Esophagus squamous epithelium (tissue), 5 donors: ENCODE data around the gene COMT. TPM values are rescaled to one million over a fixed set of nuclear protein-coding genes. Genes with fewer than 3 reads are reported as not detected.

Experiments used
- DNase-seq: peaks from one replicate; lab custom pipeline; 2025; lab: John Stamatoyannopoulos, UW
- H3K27ac ChIP-seq, 4 donors: fragments of 200-600 bp; sonication (generic); one replicate each; pipeline ENCODE4 v1.5.1; 2016 to 2019; ENCODE audit warnings: mild to moderate bottlenecking in 1 of 4
- H3K27me3 ChIP-seq, 4 donors: fragments of 200-600 bp; sonication (generic); 1 replicate in 3 of 4; 2 replicates in 1 of 4; pipeline versions ENCODE4 v1.5.1 to v1.6.0; 2017 to 2021; ENCODE audit warnings: antibody characterized with exemption in 1 of 4
- H3K36me3 ChIP-seq, 3 donors: fragments of 200-600 bp; sonication (generic); one replicate each; pipeline ENCODE4 v1.5.1; 2016 to 2019
- H3K4me1 ChIP-seq, 3 donors: fragments of 200-600 bp; sonication (generic); one replicate each; pipeline ENCODE4 v1.5.1; 2017 to 2019
- H3K4me3 ChIP-seq, 4 donors: fragments of 200-600 bp; sonication (generic); 1 replicate in 3 of 4; 2 replicates in 1 of 4; pipeline ENCODE4 v1.5.1; 2016 to 2019; ENCODE audit warnings: mild to moderate bottlenecking in 2 of 4, moderate library complexity in 1 of 4
- H3K9me3 ChIP-seq, 3 donors: fragments of 200-600 bp; sonication (generic); one replicate each; pipeline ENCODE4 v1.5.1; 2016 to 2019
- CTCF ChIP-seq, 6 experiments: fragments of 450-650 bp in 4 of 6; fragments of 200-600 bp in 2 of 6; sonication (generic) in 2 of 6; IDR thresholded peaks; one replicate each; pipeline ENCODE4 v1.5.1; 2016 to 2019; ENCODE audit warnings: antibody characterized with exemption in 6 of 6, mild to moderate bottlenecking in 4 of 6, moderate library complexity in 4 of 6
- POLR2A ChIP-seq, 4 donors: fragments of 450-650 bp; IDR thresholded peaks; one replicate each; pipeline ENCODE4 v1.6.1; 2017; ENCODE audit warnings: antibody characterized with exemption in 4 of 4, mild to moderate bottlenecking in 4 of 4, moderate library complexity in 3 of 4
- WGBS, 2 donors: methylation state at CpG; one replicate each; pipeline ENCODE4 v1.1.5; 2018; 5-methylcytosine and 5-hydroxymethylcytosine counted together
- intact Hi-C: fragments of 100-400 bp; cut with DNase I; formaldehyde crosslinking; loops from one replicate; pipeline ENCODE4 v1.15.0; 2022
- total RNA-seq, 4 donors: library from RNA; depleted of rRNA; stranded (reverse); fragments of >200 nt; gene quantifications; one replicate each; pipeline ENCODE4 v1.1.0, GENCODE V29; 2016
- donor health status: DM: yes; HTN: yes; CAD: no.

COMT gene
- total RNA-seq, 4 donors from 2014 or later = 210 to 422 (median 234) TPM

DNA sequence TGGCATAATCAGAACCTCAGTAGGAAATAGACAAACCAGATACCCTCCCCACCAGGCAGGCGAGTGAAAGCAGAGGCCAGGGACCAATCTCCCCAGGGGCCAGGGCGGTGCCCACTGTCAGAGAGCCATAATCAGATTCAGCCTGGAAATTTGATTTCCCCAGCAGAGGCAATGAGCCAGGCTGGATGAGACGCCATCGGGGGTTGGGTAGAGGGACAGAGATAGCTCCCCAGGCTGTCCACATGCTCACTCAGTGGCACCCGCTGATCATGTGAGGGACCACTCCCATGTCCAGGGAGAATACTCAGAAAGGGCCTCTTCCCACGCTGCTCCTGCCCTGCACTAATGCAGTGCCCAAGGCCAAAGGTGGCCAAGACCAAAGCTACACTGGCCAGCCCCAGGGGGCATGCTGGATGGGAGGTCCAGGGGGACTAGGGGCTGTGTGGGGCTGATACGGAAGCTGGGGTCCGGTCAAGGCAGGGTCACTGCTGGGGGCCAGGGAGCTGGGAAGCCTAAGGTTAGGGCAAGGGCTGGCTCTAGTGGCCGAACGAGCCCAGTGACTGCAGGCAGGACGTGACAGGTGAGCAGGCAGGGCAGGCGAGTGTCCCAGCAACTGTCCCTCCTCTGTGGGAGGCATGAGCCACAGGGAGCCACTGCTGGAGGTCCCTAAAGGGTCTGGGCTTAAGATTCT is 55.3 kb downstream of the COMT start:
- Histone ChIP-seq H3K27ac (no peak overlapping the region), H3K4me3 (no peak overlapping the region), H3K27me3 (no peaks in the 10 kb centered on the region), H3K9me3 (no peaks in the 10 kb centered on the region), H3K4me1 (peaks cover 0 to 34% (median 16%) of the 10 kb centered on the region in 3 donors), H3K36me3 (no peaks in the 10 kb centered on the region)
- WGBS, 2 donors = 63 to 77% methylated on average over 5 to 10 of the region's 12 CpGs
- TF ChIP-seq POLR2A (IDR thresholded peaks at IDR 0.05) = no peak
- no peak for TF ChIP-seq CTCF (IDR thresholded peaks at IDR 0.05)
- intact Hi-C loops = no loop called here
- DNase-seq = no peak

DNA sequence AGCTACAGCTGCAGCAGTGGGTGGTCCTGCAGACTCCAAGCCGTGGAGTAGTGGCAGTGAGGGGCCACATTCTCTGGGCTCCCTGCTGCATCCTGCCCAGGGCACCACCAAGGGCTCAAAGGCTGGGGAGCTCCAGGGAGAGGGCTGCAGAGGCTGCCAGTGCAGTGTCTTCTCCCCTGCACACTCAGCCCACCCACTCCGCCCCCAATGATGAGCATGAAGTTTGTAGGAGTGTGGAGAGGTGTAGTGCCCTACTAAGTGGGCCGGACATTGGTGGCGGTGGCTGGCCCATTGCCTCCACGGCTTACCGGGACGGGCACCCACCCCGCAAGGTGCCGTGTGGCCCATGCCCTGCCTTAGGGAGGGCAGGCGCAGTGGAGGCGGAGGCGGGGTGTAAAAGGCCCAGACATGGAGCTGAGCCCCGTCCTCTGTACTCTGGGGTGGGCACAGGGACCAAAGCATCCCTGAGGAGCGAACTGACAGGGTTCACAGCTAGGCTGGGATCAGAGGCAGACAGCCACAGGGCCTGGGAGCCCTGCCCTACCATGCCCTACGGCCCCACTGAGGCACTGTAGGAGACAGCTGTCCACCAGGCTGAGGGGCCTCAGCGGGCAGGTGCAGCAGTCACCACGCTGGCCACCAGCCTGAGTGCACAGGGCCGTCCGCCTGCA is 56.1 kb downstream of the COMT start:
- Histone ChIP-seq H3K4me1 (peaks cover 0 to 29% (median 13%) of the 10 kb centered on the region in 3 donors), H3K9me3 (no peaks in the 10 kb centered on the region), H3K27ac (no peak overlapping the region), H3K4me3 (no peak overlapping the region), H3K36me3 (no peaks in the 10 kb centered on the region), H3K27me3 (no peaks in the 10 kb centered on the region)
- no peak for TF ChIP-seq CTCF (IDR thresholded peaks at IDR 0.05)
- no peak for TF ChIP-seq POLR2A (IDR thresholded peaks at IDR 0.05)
- intact Hi-C loops = no loop called here
- WGBS, 2 donors = 60 to 93% methylated on average over 2 to 3 of the region's 19 CpGs
- DNase-seq = no peak

GRCh38 chr22:19998232-19998951 is 56.8 kb downstream of the COMT start:
- intact Hi-C loops = no loop called here
- Histone ChIP-seq H3K9me3 (peaks cover 0 to 2% (median 0%) of the 10 kb centered on the region in 3 donors), H3K27ac (peak overlapping the region in 1 of 4 donors; percentile 14), H3K4me1 (peaks cover 0 to 25% (median 13%) of the 10 kb centered on the region in 3 donors), H3K36me3 (no peaks in the 10 kb centered on the region), H3K4me3 (no peak overlapping the region), H3K27me3 (no peaks in the 10 kb centered on the region)
- 93 to 100% methylated on average over 1 to 5 of the region's 16 CpGs for WGBS, 2 donors
- no peak for TF ChIP-seq POLR2A (IDR thresholded peaks at IDR 0.05)
- TF ChIP-seq CTCF (IDR thresholded peaks at IDR 0.05) = no peak
- no peak for DNase-seq

DNA sequence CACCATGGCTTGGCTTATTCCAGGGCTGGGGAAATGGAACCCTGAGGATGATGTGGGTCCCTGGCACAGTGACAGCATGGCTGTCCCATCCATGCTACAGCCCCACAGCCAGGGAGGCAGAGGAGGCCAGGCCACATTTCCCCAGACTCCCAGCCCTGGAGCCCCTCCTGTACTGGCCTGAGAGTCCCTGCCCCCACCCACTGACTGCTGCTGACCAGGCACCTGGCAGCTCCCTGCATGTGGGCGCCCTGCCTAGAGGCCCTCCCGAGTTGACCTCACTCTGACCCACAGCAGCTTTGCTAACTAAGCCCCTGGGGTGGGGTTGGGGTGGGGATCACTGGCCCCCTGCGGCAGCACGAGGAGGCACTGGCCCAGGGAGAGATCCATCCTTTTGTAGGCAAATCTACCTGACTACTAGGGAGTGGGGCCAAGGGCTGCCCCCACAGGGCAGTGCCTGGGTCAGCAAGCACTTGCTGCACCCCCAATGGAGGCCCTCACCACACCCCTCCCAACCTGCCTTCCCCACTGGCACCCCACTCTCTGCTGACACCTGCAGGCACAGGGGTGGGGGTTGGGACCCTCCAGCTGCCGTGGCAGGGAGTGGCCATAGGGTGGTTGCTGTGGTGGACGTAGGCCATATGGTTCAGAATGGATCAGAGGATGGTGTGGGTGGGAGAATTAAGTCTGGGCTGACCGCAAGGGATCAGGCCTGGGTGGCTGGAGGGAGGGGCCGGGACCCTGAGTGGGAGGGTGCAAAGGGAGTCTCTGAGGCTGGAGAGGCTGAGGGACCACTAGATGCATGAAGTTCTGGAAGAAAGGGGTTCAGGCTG is 57.6 kb downstream of the COMT start:
- Histone ChIP-seq H3K36me3 (no peaks in the 10 kb centered on the region), H3K4me3 (no peak overlapping the region), H3K27ac (no peak overlapping the region), H3K9me3 (peaks cover 0 to 5% (median 0%) of the 10 kb centered on the region in 3 donors), H3K4me1 (peaks cover 0 to 25% (median 13%) of the 10 kb centered on the region in 3 donors), H3K27me3 (no peaks in the 10 kb centered on the region)
- TF ChIP-seq CTCF (IDR thresholded peaks at IDR 0.05) (no peak), POLR2A (IDR thresholded peaks at IDR 0.05) (no peak)
- DNase-seq = no peak
- WGBS, 2 donors = 77 to 94% methylated on average over 2 to 6 of the region's 8 CpGs
- intact Hi-C loops = no loop called here
